GM12878 (cell line): ENCODE measurements around the gene ENDOU. TPM values are rescaled to one million over a fixed set of nuclear protein-coding genes. Genes with fewer than 3 reads are reported as not detected.

Experiments used
- ATAC-seq: fragments of 200-7000 bp; cut with Tn5 transposase; 3 replicates; pipeline ENCODE4 v1.9.1; 2020; ENCODE audit warnings: mild to moderate bottlenecking, moderate library complexity
- BruUV-seq: library from RNA; stranded (reverse); fragments of 400-500 nt; replicated peaks from 2 replicates; lab custom pipeline; 2021; lab: Mats Ljungman, UMichigan
- CTCF ChIA-PET: fragments of 300-600 bp; sonication (Branson Sonifier 250); formaldehyde crosslinking; extraction: SDS; loops from one replicate; lab custom pipeline; 2021; ENCODE audit warnings: inconsistent platforms; lab: Yijun Ruan, JAX
- POLR2A ChIA-PET: fragments of 350-600 bp; formaldehyde crosslinking; extraction: SDS; loops from one replicate; lab custom pipeline; 2021; ENCODE audit warnings: inconsistent platforms; lab: Charles Lee
- RAD21 ChIA-PET: fragments of 300-600 bp; sonication (Branson Sonifier 250); formaldehyde crosslinking; loops from one replicate; lab custom pipeline; 2023; ENCODE audit warnings: antibody characterized with exemption; ENCODE audit not compliant: unreplicated experiment; lab: Charles Lee
- SMC1A ChIA-PET: fragments of 300-600 bp; sonication (Branson Sonifier 250); formaldehyde crosslinking; loops from one replicate; lab custom pipeline; 2023; ENCODE audit not compliant: unreplicated experiment, uncharacterized antibody; lab: Charles Lee
- DNase-seq: peaks from one replicate; pipeline ENCODE4 v3.0.0-alpha.2; 2011; ENCODE audit warnings: low read depth, low spot score
- FAIRE-seq: peaks from 3 replicates; lab custom pipeline; 2011; peaks lifted over from hg19 to GRCh38; lab: Jason Lieb, UNC
- H2AFZ ChIP-seq: 2 replicates; pipeline ENCODE4 v1.6.0; 2011; ENCODE audit warnings: low read depth, low read length, control low read depth; ENCODE audit not compliant: control insufficient read depth
- H3K27ac ChIP-seq: 2 replicates; pipeline ENCODE4 v1.5.1; 2011; ENCODE audit warnings: control low read depth; ENCODE audit not compliant: control insufficient read depth, insufficient read depth
- H3K27me3 ChIP-seq, 2 experiments: replicated peaks in 1 of 2; 2 replicates each; pipeline versions ENCODE4 v1.6.0 to v1.6.1; 2011; ENCODE audit warnings: low read length in 1 of 2; ENCODE audit not compliant: control insufficient read depth in 2 of 2, insufficient read depth in 2 of 2
- H3K36me3 ChIP-seq, 2 experiments: 2 replicates each; pipeline ENCODE4 v1.5.1; 2011; ENCODE audit warnings: low read length in 1 of 2; ENCODE audit not compliant: control insufficient read depth in 2 of 2, insufficient read depth in 2 of 2
- H3K4me1 ChIP-seq: 2 replicates; pipeline ENCODE4 v1.6.1; 2011; ENCODE audit warnings: mild to moderate bottlenecking, low read length, moderate library complexity, mixed read lengths; ENCODE audit not compliant: control insufficient read depth, insufficient read depth
- H3K4me2 ChIP-seq: 2 replicates; pipeline ENCODE4 v1.6.0; 2011; ENCODE audit warnings: control low read depth; ENCODE audit not compliant: control insufficient read depth, insufficient read depth
- H3K4me3 ChIP-seq: fragments of 200-600 bp; sonication (generic); 2 replicates; pipeline ENCODE4 v1.5.1; 2016
- H3K79me2 ChIP-seq: 2 replicates; pipeline ENCODE4 v1.6.0; 2011; ENCODE audit warnings: low read length; ENCODE audit not compliant: control insufficient read depth, insufficient read depth
- H3K9ac ChIP-seq: 2 replicates; pipeline ENCODE4 v1.8.0; 2011; ENCODE audit warnings: low read length, control low read depth, mixed read lengths; ENCODE audit not compliant: control insufficient read depth, insufficient read depth
- H3K9me3 ChIP-seq: replicated peaks from 3 replicates; pipeline ENCODE4 v1.5.1; 2011; ENCODE audit warnings: mild to moderate bottlenecking, low read length; ENCODE audit not compliant: control insufficient read depth, insufficient read depth
- H4K20me1 ChIP-seq: 2 replicates; pipeline ENCODE4 v1.6.0; 2011; ENCODE audit not compliant: control insufficient read depth, insufficient read depth
- ATF7 ChIP-seq: fragments of 450-650 bp; IDR thresholded peaks from 2 replicates; pipeline ENCODE4 v1.6.1; 2016; ENCODE audit warnings: low read depth, mild to moderate bottlenecking
- CHD2 ChIP-seq: IDR thresholded peaks from 2 replicates; pipeline ENCODE4 v1.6.1; 2011; ENCODE audit warnings: low read depth, low read length, improper control_type of control experiment, borderline replicate concordance
- GABPA ChIP-seq: IDR thresholded peaks from 2 replicates; pipeline ENCODE4 v1.6.1; 2014; ENCODE audit warnings: antibody characterized with exemption, low read depth, mild to moderate bottlenecking, inconsistent platforms
- HCFC1 ChIP-seq: fragments of 150-350 bp; IDR thresholded peaks from 2 replicates; pipeline ENCODE4 v1.6.1; 2014; ENCODE audit warnings: low read length
- MYC ChIP-seq: IDR thresholded peaks from 2 replicates; pipeline ENCODE4 v1.6.1; 2011; ENCODE audit warnings: mild to moderate bottlenecking, low read length, moderate library complexity, inconsistent platforms; ENCODE audit not compliant: insufficient read depth, insufficient replicate concordance, insufficient read length, severe bottlenecking
- NFYB ChIP-seq: IDR thresholded peaks from 2 replicates; pipeline ENCODE4 v1.6.1; 2011; ENCODE audit warnings: low read depth, mild to moderate bottlenecking, low read length, improper control_type of control experiment, moderate library complexity; ENCODE audit not compliant: insufficient read depth
- NRF1 ChIP-seq: conservative IDR thresholded peaks from 2 replicates; pipeline ENCODE4 v1.6.1; 2011; ENCODE audit warnings: mild to moderate bottlenecking, low read depth, low read length, improper control_type of control experiment
- SMARCA5 ChIP-seq: fragments of 450-650 bp; IDR thresholded peaks from 2 replicates; pipeline ENCODE4 v1.6.1; 2017; ENCODE audit warnings: mild to moderate bottlenecking
- SREBF2 ChIP-seq: IDR thresholded peaks from 2 replicates; pipeline ENCODE4 v1.6.1; 2012; ENCODE audit warnings: mild to moderate bottlenecking, low read length
- TCF12 ChIP-seq: IDR thresholded peaks from 2 replicates; pipeline ENCODE4 v1.6.1; 2011; ENCODE audit warnings: low read depth, mild to moderate bottlenecking, low read length
- WGBS: methylation state at CpG from one replicate; pipeline ENCODE4 v1.1.6; 2016; ENCODE audit warnings: low lambda C conversion rate; ENCODE audit not compliant: insufficient replicate concordance, insufficient coverage; ENCODE audit errors: missing lambda C conversion rate; 5-methylcytosine and 5-hydroxymethylcytosine counted together
- in situ Hi-C: fragments of 300-500 bp; cut with MboI; formaldehyde crosslinking; loops from 9 replicates; pipeline ENCODE4 v1.14.3; 2018; ENCODE audit warnings: mixed read lengths
- intact Hi-C: fragments of 100-400 bp; cut with micrococcal nuclease; formaldehyde crosslinking; loops from one replicate; pipeline ENCODE4 v1.14.2; 2022; ENCODE audit not compliant: unreplicated experiment
- polyA plus RNA-seq, 11 experiments: library from polyadenylated mRNA; depleted of rRNA in 4 of 11; unstranded in 6 of 11; stranded (reverse) in 5 of 11; fragments of >200 nt; fragmentation: Nextera tagmentation in 4 of 11; fragmentation: Illumina TruSeq in 1 of 11; extraction: Ambion mirVana in 4 of 11; extraction: Trizol in 1 of 11; gene quantifications; 1 replicate in 1 of 11; 2 replicates in 10 of 11; pipeline versions ENCODE4 v1.2.1 to v1.2.3, GENCODE V29; 2011 to 2016; ENCODE audit warnings: inconsistent platforms in 2 of 11, missing spikeins in 2 of 11, low read depth in 1 of 11
- total RNA-seq, 4 experiments: library from RNA; depleted of rRNA in 3 of 4; stranded (reverse); fragments of >200 nt in 3 of 4; fragmentation: Illumina TruSeq in 1 of 4; extraction: Trizol in 1 of 4; gene quantifications; 2 replicates each; pipeline versions ENCODE4 v1.2.1 to v1.2.3, GENCODE V29; 2013 to 2021
- TF ChIP-seq, protein P1 (sequence below): fragments of 450-650 bp; IDR thresholded peaks from 2 replicates; pipeline ENCODE4 v1.6.1; 2017; ENCODE audit warnings: mild to moderate bottlenecking
- TF ChIP-seq, protein P2 (sequence below): IDR thresholded peaks from 2 replicates; pipeline ENCODE4 v1.6.1; 2011; ENCODE audit warnings: borderline replicate concordance, low read depth, mild to moderate bottlenecking, moderate library complexity, mixed read lengths, low read length; ENCODE audit not compliant: insufficient read depth; ENCODE audit errors: extremely low read length

Gene ENDOU
- total and polyA plus RNA-seq, 10 of the 15 experiments (the other 5 are each of a cell fraction or from before 2014, with no cell fraction given) = 0.03 to 0.17 (median 0.10) TPM; not detected in 4

DNA sequence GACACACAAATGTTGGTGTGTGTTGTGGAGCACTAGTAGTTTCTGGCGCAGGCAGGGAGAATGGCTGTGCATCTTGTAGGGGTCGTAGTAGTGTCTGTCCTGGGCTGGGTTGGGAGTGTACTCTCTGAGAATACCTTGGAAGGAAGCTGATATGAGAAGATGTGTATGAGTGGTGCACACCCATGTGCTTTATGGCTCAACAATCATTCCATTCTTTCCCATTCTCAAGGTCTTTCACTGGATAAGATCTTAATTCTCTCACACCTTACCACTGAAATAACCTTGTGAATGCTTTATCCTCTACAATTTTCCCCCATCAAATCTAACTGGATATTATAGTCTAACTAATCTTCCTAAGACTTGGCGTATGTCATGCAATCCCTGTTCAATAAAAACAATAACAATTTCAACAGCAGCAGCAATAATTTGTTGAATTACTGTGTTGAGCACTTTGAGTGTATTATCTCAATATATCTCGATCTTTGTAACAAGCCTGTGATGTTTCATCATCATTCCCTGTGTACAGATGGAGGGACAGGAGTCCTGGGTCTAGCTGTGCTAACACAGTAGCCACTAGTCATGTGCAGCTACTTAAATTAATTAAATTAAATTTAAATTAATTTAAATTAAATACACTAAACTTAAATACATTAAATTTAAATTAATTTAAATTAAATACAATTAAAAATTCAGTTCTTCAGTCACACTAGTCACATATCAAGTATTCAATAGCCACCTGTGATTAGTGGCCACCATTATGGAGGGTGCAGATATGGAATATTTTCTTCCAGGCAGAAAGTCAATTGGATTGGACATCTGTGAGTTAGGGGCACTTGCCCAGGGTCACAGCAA lies 44.2 kb upstream of the ENDOU start (continued):
- TF ChIP-seq MYC = no peak
- TF ChIP-seq SMARCA5 = no peak
- TF ChIP-seq NRF1 = no peak
- no peak for TF ChIP-seq GABPA

DNA sequence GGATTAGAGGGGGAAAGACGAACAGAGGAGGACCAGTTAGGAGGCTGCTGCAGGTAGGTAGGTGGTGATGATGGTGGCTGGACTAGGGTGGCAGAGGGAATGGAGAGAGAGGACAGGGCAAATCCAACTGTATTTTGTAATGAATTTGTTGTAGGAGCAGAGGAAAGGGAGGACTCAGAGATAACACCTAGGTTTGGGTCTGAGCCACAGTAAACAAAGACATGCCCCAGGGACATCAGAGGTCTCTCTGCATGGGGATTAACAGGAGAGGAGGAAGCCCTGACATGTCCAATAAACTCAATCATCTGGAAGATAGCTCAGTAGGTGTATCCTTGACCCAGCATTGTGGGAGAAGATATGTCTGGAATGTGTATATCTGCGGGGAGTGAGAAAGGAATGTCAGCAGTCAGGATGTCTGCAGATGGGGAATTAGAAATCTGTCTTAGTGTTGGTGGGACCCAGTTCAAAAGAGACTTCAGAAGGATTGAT lies 43.1 kb upstream of the ENDOU start:
- ATAC-seq = no peak
- SMC1A ChIA-PET = interaction anchor here (0.8 to 7.2 kb wide), 12 partner anchors 7 to 396 kb away, joined by 3 to 267 read pairs (median 8); partner anchors contain the start of genes ENDOU, RAPGEF3 and RPAP3
- no peaks in the 10 kb centered on the region for H3K36me3 ChIP-seq
- in situ Hi-C loops (no loop called here), intact Hi-C loops (no loop called here)
- POLR2A ChIA-PET = interaction anchor here (5.7 kb wide), 1 partner anchor 26 kb away, joined by 40 read pairs; no protein-coding TSS in a partner anchor
- H3K4me3 ChIP-seq = no peak overlapping the region
- RAD21 ChIA-PET = interaction anchor here (1.3 to 8.9 kb wide), 9 partner anchors 11 to 116 kb away, joined by 3 to 327 read pairs (median 31); partner anchors contain the start of genes ENDOU and RAPGEF3
- no TSS peak for BruUV-seq
- no peak overlapping the region for H3K27ac ChIP-seq
- CTCF ChIA-PET = interaction anchor here (0.7 to 19.3 kb wide), 15 partner anchors 11 to 116 kb away, joined by 3 to 814 read pairs (median 19); partner anchors contain the start of genes ENDOU, RAPGEF3 and RPAP3
- H3K9me3 ChIP-seq = no peaks in the 10 kb centered on the region
- H3K4me1 ChIP-seq = no peaks in the 10 kb centered on the region
- DNase-seq = no peak
- no peaks in the 10 kb centered on the region for H3K27me3 ChIP-seq
- WGBS = 47% methylated on average over 2 of the region's 2 CpGs
- H4K20me1 ChIP-seq = no peaks in the 10 kb centered on the region
- no peaks in the 10 kb centered on the region for H3K79me2 ChIP-seq
- FAIRE-seq = no peak
- no peak overlapping the region for H3K9ac ChIP-seq
- H2AFZ ChIP-seq = no peak overlapping the region
- TF ChIP-seq TCF12 (no peak), ATF7 (no peak), CHD2 (no peak), NFYB (no peak), SREBF2 (no peak), HCFC1 (no peak)
- TF ChIP-seq, protein P1, sequence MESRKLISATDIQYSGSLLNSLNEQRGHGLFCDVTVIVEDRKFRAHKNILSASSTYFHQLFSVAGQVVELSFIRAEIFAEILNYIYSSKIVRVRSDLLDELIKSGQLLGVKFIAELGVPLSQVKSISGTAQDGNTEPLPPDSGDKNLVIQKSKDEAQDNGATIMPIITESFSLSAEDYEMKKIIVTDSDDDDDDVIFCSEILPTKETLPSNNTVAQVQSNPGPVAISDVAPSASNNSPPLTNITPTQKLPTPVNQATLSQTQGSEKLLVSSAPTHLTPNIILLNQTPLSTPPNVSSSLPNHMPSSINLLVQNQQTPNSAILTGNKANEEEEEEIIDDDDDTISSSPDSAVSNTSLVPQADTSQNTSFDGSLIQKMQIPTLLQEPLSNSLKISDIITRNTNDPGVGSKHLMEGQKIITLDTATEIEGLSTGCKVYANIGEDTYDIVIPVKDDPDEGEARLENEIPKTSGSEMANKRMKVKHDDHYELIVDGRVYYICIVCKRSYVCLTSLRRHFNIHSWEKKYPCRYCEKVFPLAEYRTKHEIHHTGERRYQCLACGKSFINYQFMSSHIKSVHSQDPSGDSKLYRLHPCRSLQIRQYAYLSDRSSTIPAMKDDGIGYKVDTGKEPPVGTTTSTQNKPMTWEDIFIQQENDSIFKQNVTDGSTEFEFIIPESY = no peak
- TF ChIP-seq, protein P2, sequence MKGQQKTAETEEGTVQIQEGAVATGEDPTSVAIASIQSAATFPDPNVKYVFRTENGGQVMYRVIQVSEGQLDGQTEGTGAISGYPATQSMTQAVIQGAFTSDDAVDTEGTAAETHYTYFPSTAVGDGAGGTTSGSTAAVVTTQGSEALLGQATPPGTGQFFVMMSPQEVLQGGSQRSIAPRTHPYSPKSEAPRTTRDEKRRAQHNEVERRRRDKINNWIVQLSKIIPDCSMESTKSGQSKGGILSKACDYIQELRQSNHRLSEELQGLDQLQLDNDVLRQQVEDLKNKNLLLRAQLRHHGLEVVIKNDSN = no peak
- no peak overlapping the region for H3K4me2 ChIP-seq
